RKO (cell line): ENCODE measurements around the gene SPDYC.
A peak's percentile ranks its signal among the peaks of the same experiment; 100 is the strongest.
"Not testable (repeated sequence)": the region's sequence is repeated elsewhere in the genome, so short reads cannot be mapped to it uniquely, and the experiment has no call there.

Source experiments
- DNase-seq: peaks from one replicate; pipeline ENCODE4 v3.0.0-alpha.2; 2016; ENCODE audit warnings: low spot score

The SPDYC gene

DNA sequence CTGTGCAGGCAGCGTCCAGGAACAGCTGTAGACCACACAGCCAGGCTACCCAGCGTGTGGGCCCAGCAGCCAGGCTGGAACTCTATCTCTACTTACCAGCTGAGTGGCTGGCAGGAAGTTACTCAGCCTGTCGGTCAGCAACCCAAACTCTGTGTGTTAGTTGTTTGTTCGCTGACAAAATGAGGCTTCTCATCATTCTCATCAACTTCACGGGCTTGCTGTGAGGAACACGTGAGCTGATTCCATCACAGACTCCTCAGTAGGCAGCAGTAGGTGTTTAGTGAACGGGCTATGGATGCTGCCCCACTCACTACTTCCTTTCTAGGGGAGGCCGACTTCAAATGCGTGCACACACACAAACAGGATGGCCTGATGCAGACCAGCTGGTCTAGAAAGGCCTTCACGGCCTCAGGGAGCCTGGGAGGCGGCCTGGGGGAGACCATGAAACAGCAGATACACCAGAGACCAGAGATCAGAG lies 830 bp upstream of the SPDYC start:
- DNase-seq = no peak

DNA sequence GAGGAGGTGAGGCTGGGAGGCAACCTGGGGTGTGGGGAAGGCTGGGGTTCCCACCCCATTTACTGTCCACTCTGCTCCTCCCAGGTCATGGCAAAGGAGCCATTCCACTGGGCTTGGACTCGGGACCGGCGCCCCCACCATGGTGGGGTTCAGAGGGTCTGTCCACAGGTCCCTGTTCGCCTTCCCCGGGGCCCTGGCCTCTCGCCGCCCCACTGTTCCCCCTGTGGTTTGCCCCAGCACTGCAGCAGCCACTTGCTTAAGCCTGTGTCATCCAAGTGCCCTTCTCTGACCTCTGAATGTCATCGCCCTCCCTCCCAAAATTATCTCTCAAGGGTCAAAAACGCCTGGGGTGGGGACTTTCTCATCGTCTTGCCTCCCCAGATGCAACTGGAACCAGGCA lies 2.6 kb downstream of the SPDYC start:
- DNase-seq = no peak

DNA sequence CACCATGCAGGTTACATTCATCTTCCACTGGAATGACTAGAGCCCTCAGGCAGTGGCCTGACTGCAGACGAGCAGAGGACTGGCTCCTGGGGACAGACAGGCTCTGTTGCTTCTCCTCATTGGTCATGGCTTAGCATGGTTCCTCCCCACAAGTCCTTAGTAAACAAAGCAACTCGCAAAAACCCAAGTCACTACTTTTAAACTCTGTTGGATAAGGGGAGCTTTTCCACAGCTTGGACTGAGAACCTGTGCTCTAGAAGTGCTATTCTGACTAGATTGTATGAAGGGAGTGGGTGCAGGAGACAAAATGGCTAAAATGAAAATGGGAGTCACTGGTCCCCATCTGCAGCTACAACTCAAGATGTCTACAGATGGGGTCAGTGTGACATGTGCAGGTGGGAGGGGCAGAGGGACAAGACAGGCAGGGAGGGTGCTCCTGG lies 4.6 kb downstream of the SPDYC start:
- not testable (repeated sequence) for DNase-seq

DNA sequence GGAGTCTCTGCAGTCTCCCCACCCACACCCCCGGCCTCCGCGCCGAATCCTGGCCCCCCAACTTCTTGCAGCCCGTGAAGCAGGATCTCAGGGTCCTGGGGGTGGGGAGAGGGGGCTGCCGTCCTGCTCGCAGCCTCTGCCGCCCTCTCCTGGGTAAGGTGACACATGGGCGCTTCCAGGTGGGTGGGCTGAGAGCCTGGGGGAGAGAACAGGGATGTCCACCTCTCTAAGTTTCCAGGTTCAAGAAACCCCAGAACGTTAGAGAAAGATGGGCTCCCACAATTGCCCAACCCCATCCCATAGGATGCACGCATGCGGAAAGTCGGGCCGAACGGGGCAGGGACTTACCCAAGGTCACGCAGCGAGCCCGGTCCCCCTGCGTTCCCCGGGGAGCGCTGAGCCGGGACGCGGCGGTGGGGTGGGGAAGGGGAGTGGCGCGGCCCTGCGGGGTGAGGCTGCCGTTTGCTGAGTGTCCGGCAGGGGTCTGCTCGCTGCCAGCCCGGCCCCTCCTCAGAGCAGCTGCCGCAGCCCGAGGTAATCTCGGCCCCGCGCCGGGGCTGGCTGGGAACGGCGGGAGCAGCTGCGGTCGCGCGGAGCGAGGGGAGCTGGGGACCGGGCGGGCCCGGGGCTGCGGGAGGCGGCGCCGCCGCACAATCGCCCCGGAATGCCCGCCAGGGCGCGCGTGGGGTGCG lies 11.0 kb downstream of the SPDYC start:
- DNase-seq = peak; percentile 70

DNA sequence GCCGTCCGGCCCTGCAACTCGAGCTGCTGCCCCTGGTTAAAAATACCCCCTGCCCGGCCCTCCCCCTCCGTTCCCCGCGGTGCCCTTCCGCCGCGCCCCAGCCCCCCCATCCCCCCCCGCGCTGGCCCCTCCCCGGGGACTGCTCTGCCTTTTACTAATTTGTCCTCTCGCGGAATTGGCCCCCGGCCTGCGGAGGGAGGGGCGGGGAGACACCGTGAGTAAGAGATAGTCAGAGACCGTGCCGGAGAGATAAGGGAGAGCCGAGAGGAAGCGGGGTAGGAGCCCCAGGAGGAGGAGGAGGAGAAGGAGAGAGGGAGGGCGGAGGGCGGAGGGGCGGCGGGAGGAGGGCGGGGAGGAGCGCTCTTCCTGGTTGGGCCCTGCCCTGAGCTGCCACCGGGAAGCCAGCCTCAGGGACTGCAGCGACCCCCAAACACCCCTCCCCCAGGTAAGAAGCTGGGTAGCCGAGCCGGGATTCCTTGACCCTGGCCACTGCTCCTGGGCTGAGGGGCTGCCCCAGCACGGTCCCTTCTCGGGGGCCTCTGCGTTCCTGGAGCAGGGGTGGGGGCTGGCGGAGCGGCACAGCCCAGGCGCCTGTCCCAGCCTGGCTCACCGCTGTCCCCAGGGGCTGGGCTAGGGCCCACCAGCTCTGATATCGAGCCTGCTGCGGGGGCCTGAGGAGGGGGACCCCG lies 11.7 kb downstream of the SPDYC start, which contains the start of gene CAPN1:
CAPN1 (plus strand) TSS at position 360 of the 689 bp plus-strand sequence. CDS start 774 bp downstream, outside the sequence.
- peak; percentile 96 for DNase-seq

DNA sequence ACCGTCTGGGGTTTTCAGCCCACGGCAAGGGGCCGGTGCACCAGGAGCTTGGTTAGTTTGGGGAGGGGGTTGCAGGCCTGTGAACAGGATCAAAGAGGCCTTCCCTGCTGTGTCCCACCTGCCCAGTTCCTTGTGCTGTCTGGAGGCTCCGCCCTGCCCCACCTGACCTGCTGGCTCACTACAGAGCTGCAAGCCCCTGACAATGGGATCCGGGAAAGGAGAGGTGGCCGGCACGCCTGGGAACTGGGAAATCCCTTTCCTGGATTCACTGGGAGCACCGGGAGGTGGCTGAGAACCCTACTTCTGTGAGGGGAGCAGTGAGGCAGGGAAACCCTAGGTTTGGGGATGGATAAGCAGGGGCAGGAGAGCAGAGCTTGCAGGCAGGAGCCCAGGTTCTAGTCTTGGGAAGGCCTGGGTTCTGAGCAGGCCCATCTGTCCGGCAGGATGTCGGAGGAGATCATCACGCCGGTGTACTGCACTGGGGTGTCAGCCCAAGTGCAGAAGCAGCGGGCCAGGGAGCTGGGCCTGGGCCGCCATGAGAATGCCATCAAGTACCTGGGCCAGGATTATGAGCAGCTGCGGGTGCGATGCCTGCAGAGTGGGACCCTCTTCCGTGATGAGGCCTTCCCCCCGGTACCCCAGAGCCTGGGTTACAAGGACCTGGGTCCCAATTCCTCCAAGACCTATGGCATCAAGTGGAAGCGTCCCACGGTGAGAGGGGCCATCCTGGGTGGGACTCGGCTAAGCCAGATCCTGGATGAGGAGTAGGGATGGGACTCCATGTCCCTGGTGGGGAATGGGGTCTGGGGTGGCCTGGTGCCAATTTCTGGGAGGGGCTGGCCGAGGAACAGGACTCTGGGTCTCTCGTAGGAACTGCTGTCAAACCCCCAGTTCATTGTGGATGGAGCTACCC lies 12.5 kb downstream of the SPDYC start:
- peak; percentile 50 for DNase-seq

DNA sequence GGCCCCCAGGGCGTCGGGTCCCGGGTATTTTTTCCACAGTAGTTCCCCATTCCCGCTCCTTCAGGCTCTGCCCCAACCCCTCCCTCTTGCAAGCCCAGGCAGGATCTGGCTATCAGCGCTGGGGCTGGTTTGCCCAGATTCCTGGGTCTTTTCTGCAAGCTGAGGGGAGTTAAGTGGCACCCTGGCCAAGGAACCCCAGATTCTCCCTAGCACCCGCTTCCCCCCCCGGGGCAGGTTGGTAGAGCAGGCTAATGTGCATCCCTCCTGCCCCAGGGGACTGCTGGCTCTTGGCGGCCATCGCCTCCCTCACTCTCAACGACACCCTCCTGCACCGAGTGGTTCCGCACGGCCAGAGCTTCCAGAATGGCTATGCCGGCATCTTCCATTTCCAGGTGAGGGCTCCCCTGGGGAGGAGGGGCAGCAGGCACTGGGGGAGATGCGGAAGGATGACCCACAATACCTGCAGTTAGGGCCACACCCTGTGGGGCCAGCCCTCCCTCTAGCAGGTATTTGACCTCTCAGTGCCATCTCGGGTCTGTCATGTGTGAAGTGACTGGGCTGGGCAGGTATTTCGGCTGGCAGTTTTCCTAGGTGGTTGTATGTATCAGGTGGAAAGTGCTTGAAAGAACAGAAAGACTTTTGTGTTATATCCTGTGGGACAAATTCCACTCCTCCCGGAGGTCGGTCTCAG lies 13.3 kb downstream of the SPDYC start:
- no peak for DNase-seq

DNA sequence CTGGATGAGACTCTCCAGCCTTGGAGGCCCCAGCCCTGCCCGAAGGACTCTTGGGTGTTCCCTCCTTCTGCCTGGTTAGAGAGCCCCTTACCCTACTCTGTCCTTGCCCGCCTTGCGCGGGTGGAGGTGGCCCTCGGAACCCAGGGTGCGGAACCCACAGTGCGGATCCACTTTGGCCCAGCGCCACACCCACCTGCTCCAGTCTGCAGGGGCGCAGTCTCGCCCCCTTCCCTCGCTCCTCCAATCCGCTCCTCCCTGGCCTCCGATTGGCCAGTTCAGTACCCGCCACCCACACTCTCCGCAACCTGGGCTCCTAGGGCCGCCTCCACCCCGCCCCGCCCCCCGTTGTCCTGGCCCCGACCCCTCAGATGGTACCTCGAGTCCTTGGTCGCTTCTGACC lies 14.1 kb downstream of the SPDYC start:
- no peak for DNase-seq

DNA sequence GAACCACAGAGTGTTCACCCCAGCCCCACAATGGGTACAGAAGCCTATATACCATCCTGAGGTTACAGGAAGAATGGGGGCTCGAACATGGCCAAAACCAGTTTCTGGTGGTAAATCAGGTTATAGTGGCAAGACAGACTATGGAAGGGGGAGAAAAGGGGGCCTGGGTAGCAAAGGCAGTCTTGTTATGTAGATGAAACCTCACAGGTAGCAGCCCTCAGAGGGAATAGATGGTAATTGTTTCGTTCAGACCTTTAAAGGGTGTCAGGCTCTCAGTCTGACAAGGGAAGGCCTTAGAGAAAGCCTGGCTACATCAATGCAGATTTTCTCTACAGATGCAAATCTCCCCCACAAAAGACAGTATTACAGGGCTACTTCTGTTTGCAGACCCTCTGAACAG lies 15.1 kb downstream of the SPDYC start:
- DNase-seq = no peak

DNA sequence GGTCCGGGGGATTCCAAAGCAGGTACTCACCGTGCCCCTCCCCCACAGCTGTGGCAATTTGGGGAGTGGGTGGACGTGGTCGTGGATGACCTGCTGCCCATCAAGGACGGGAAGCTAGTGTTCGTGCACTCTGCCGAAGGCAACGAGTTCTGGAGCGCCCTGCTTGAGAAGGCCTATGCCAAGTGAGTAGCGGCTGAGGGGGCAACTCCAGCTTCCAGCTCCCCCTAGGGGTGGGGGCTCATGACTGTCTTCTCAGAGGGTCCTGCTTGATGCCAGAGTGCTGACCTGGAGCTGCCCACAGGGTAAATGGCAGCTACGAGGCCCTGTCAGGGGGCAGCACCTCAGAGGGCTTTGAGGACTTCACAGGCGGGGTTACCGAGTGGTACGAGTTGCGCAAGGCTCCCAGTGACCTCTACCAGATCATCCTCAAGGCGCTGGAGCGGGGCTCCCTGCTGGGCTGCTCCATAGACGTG lies 15.9 kb downstream of the SPDYC start:
- DNase-seq = no peak

DNA sequence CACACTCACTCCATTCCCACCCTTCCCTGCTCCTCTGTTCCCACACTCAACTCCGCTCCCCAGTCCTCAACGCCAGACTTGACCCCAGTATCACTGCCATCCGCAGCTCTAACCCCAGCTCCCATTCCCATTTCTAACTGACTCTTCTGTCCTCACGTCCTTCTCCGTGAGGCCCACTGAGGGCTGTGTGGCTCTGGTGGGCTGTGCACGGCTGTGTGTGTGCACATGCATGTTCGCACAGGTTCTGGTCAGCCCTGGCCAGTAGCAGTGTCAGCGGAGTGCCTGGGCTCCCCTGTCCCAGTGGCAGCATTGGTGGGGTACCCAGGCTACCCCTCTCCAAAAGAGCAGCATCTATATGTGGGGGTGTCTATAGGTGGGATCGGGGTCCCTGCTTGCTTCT lies 16.7 kb downstream of the SPDYC start:
- DNase-seq = no peak

DNA sequence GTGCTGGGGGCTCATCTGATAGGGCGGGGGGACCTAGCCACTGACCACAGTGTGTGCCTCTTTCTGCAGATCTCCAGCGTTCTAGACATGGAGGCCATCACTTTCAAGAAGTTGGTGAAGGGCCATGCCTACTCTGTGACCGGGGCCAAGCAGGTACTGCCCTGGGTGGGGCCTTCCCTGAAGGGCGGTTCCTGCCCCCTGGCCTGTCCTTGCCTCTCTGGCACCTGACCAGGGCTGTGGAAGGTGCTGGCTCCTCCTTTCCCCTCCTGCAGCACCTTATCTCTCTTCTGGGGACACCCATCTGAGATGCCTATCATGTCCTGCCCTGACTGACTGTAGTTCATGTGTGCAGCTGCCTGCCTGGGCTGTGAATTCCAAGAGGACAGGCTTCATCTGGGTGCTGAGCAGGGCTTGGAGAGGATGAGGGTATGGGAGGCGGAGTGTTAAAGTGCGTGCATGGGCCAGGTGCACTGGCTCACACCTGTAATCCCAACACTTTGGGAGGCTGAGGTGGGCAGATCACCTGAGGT lies 17.2 kb downstream of the SPDYC start:
- no peak for DNase-seq

DNA sequence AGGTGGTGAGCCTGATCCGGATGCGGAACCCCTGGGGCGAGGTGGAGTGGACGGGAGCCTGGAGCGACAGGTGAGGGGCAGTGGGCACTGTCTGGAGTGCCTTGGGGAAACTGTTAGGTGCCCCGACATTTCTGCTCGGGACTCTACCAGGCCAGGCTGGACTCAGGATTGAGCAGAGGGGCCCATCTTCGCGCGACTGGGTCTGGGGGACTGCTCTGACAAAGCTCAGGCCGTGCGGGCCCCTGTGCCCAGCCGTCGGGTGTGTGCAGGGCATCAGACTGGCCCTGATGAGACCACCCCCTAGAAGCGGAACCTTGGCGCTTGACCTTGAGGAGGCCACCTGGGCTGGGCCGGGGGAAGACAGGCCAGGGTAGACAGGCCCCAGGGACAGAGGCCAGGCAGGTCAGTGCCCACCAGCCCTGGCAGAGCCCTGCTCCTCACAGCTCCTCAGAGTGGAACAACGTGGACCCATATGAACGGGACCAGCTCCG lies 18.0 kb downstream of the SPDYC start:
- DNase-seq = no peak

DNA sequence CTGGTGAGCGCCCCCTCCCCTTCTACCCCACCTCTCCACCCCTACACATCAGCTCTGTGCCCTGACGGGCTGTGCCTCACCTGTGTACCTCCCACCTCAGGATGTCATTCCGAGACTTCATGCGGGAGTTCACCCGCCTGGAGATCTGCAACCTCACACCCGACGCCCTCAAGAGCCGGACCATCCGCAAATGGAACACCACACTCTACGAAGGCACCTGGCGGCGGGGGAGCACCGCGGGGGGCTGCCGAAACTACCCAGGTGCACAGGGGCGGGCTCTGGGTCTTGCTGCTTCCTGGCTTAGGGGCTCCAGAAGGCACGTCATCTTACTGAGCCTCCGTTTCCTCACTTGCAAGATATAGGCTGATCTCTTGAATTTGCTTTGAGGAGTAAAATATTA lies 18.5 kb downstream of the SPDYC start:
- DNase-seq = no peak

DNA sequence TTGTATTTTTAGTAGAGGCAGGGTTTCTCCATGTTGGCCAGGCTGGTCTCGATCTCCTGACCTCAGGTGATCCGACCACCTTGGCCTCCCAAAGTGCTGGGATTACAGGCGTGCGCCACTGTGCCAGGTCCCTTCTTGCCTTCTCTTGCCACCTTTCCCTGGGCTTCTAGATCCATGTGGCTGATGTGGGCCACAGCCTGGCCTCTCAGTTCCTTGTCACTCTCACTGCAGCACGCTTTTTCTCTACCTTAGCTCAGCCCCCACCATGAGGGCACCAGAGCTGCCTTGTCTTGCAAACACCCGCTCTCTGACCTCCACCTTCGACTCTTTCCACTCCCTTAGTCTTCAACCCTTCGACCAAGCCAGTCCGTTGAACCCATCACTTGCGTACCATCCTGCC lies 19.2 kb downstream of the SPDYC start:
- no peak for DNase-seq

DNA sequence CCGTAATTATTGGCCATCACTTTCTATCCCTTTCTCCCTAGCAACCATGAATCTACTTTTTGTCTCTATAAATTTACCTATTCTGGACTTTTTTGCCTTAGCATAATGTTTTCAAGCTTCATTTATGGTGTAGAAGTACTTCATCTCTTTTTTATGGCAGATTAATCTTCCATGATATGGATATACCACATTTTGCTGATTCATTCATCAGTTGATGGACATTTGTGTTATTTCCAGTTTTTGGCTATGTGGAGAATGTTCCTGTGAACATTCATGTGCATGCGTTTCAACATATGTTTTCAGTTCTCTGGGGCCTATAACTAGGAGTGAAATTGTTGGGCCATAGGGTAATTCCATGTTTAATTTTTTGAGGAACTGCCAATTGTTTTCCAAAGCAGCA lies 24.5 kb downstream of the SPDYC start:
- DNase-seq = no peak

DNA sequence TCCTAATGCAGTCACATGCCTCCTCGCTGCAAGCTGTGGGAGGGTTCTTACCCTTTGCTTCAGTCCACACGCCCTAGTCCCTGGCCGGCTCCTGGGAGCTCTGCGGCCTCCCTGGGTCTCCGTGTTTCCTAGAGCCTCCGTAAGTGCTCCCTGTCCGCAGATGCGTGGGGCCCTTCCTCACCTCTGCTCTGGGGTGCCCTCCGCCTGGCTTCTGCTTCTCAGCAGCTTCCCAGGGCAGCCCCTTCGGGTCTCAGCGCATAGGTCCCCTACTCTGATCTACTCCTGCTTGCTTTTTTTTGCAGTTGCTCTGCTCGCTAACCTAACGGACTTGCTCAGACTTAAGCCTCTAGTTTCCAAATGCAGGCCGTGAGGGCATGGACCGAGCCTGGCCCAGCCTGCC lies 34.1 kb downstream of the SPDYC start:
- no peak for DNase-seq

DNA sequence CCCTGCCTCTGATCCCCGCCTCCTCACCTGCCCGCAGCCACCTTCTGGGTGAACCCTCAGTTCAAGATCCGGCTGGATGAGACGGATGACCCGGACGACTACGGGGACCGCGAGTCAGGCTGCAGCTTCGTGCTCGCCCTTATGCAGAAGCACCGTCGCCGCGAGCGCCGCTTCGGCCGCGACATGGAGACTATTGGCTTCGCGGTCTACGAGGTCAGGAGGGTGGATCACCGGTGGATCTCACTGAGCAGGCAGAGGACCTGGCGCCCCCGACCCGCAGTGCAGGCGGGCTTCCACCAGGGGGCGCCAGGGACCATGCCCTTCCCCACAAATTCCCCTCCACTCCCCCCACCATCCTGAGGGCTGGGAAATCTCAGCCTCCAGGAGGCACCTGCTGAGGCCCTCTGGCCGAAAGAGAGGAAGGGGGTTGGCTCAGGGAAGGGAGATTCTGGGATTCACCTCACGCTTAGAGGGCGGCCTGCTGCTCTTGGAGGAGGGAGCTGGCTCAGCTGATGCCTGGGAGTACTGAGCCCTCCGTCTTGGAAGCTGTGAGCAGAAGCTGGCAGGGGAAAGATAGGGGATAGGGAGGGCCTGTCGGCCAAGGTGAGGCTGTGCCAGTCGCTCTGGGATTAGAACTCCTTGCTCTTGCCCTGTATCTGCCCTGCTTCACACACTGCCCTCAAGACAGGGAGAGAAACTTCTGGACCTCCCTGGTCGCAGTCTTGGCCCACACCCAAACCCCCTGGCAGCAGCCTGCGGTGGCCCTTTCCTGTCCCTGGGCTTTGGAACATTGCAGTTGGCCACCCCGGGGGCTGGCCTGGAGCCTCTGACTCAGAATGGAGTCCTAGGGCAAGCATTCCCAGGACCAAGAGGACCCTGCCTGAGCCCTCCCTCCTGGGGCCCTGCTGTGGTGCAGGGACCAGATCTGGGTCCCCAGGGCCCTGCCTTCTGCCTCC lies 34.9 kb downstream of the SPDYC start:
- DNase-seq = peak; percentile 36

DNA sequence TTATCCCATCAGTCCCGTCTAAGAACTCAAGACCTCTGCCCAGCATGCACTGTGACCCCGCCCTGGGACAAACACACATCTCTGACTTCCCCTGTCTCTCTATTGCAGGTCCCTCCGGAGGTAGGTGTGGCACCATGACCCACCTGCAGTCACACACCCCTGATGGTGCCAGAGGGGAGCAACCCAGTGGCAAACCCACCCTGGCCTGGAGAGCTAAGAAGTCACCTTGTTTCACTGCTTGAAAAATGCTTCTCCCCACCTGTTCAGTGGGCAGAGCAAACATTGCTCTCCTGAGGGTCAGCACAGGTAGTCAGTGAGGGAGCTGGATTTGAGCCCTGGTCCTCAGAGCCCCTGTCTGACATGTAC lies 35.6 kb downstream of the SPDYC start:
- no peak for DNase-seq

DNA sequence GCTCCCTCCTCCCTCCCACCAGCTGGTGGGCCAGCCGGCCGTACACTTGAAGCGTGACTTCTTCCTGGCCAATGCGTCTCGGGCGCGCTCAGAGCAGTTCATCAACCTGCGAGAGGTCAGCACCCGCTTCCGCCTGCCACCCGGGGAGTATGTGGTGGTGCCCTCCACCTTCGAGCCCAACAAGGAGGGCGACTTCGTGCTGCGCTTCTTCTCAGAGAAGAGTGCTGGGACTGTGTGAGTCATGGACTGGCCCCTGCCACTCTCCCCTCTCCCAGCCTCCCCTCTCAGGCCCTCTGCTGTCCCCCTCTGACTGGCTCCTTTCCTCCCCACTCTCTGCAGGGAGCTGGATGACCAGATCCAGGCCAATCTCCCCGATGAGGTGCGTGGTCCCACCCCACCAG lies 36.4 kb downstream of the SPDYC start:
- DNase-seq = no peak
